Endodermal cell (in vitro differentiated cells): ENCODE data around the gene GPBAR1. TPM values are rescaled to one million over a fixed set of nuclear protein-coding genes. Genes with fewer than 3 reads are reported as not detected.

Experiments used
- DNase-seq: peaks from one replicate; pipeline ENCODE4 v3.0.0-alpha.2; 2017
- H3K27ac ChIP-seq: 2 replicates; pipeline ENCODE4 v1.5.1; 2013; ENCODE audit warnings: mild to moderate bottlenecking, low read depth, low read length, moderate library complexity
- H3K27me3 ChIP-seq: 2 replicates; pipeline ENCODE4 v1.6.1; 2013; ENCODE audit warnings: mild to moderate bottlenecking, low read length, moderate library complexity; ENCODE audit not compliant: insufficient read depth, control insufficient read depth, poor library complexity, severe bottlenecking
- H3K36me3 ChIP-seq: 2 replicates; pipeline ENCODE4 v1.7.0; 2013; ENCODE audit warnings: mild to moderate bottlenecking, low read length, moderate library complexity; ENCODE audit not compliant: control insufficient read depth, insufficient read depth
- H3K4me1 ChIP-seq: one replicate; pipeline ENCODE4 v1.7.0; 2013; ENCODE audit warnings: low read length; ENCODE audit not compliant: control insufficient read depth, insufficient read depth
- H3K4me3 ChIP-seq: 2 replicates; pipeline ENCODE4 v1.5.1; 2013; ENCODE audit warnings: mild to moderate bottlenecking, low read length, moderate library complexity
- H3K9ac ChIP-seq: 2 replicates; pipeline ENCODE4 v1.6.1; 2013; ENCODE audit warnings: mild to moderate bottlenecking, low read length, moderate library complexity; ENCODE audit not compliant: poor library complexity, severe bottlenecking; ENCODE audit errors: extremely low read depth
- H3K9me3 ChIP-seq: 2 replicates; pipeline ENCODE4 v1.6.1; 2013; ENCODE audit warnings: mild to moderate bottlenecking, low read length, moderate library complexity; ENCODE audit not compliant: control insufficient read depth
- H3K27ac Mint-ChIP-seq: 2 replicates; pipeline ENCODE4 v1.8.0; 2020; ENCODE audit warnings: mixed read lengths
- H3K27me3 Mint-ChIP-seq: 2 replicates; pipeline ENCODE4 v1.8.0; 2021; ENCODE audit warnings: mild to moderate bottlenecking, mixed read lengths; ENCODE audit not compliant: insufficient read depth
- H3K36me3 Mint-ChIP-seq: 2 replicates; pipeline ENCODE4 v1.8.0; 2020; ENCODE audit warnings: low read depth, mixed read lengths
- H3K4me1 Mint-ChIP-seq: 2 replicates; pipeline ENCODE4 v1.8.0; 2020; ENCODE audit warnings: mixed read lengths
- H3K4me3 Mint-ChIP-seq: 2 replicates; pipeline ENCODE4 v1.8.0; 2020; ENCODE audit warnings: mild to moderate bottlenecking, moderate library complexity, mixed read lengths
- H3K9me3 Mint-ChIP-seq: 2 replicates; pipeline ENCODE4 v1.8.0; 2020; ENCODE audit warnings: mild to moderate bottlenecking, mixed read lengths
- WGBS, 2 experiments: methylation state at CpG; one replicate each; pipeline versions ENCODE4 v1.1.5 to v1.1.7; 2013; ENCODE audit warnings: missing lambda C conversion rate in 2 of 2, mixed read lengths in 1 of 2; ENCODE audit not compliant: insufficient coverage in 1 of 2, insufficient read length in 1 of 2; 5-methylcytosine and 5-hydroxymethylcytosine counted together
- total RNA-seq, 2 donors: library from RNA; stranded (reverse); fragmentation: NEBNext Ultra II Directional in 1 of 2; extraction: Animal tissue kit (Norgen Biotek cat#: 25700) in 1 of 2; gene quantifications; 2 replicates in 1 of 2; 3 replicates in 1 of 2; pipeline ENCODE4 v1.2.1, GENCODE V29; 2021
- TF ChIP-seq, protein P1 (sequence below): fragments of 200-600 bp; sonication (generic); conservative IDR thresholded peaks from 2 replicates; pipeline ENCODE4 v1.5.0; 2021; ENCODE audit warnings: antibody characterized with exemption, mild to moderate bottlenecking

The GPBAR1 gene
- total RNA-seq, 2 donors from 2014 or later = 0.18 TPM

DNA sequence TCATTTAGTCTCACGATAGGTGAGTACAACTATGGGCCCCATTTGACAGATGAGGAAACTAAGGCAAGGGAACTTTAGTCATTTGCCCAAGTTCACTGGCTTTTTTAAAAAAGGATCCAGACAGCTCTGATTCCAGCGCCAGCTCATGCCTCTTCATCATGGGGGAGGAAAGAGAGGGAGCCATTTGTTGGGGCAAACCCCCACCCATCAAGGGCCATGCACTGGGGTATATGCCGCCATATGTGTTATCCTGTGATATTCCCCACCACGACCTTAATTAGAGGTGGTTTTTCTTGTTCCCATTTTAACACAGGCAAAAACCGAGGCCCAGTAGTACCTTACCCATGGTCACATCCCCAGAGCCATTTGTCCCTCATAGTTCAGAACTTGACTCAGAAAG, 649 bp upstream of the GPBAR1 start:
- no peak overlapping the region for H3K9ac ChIP-seq
- H3K4me1 ChIP-seq = no peaks in the 10 kb centered on the region
- no peak overlapping the region for H3K4me3 Mint-ChIP-seq
- no peak overlapping the region for H3K4me3 ChIP-seq
- peaks cover 14% of the 10 kb centered on the region for H3K4me1 Mint-ChIP-seq
- no peak overlapping the region for H3K27ac ChIP-seq
- no peak overlapping the region for H3K27ac Mint-ChIP-seq
- H3K27me3 ChIP-seq = no peaks in the 10 kb centered on the region
- peaks cover 22% of the 10 kb centered on the region for H3K36me3 ChIP-seq
- peaks cover 22% of the 10 kb centered on the region for H3K36me3 Mint-ChIP-seq
- 84 to 88% methylated on average over 3 to 5 of the region's 5 CpGs for WGBS, 2 experiments
- H3K27me3 Mint-ChIP-seq = no peaks in the 10 kb centered on the region
- TF ChIP-seq, protein P1, sequence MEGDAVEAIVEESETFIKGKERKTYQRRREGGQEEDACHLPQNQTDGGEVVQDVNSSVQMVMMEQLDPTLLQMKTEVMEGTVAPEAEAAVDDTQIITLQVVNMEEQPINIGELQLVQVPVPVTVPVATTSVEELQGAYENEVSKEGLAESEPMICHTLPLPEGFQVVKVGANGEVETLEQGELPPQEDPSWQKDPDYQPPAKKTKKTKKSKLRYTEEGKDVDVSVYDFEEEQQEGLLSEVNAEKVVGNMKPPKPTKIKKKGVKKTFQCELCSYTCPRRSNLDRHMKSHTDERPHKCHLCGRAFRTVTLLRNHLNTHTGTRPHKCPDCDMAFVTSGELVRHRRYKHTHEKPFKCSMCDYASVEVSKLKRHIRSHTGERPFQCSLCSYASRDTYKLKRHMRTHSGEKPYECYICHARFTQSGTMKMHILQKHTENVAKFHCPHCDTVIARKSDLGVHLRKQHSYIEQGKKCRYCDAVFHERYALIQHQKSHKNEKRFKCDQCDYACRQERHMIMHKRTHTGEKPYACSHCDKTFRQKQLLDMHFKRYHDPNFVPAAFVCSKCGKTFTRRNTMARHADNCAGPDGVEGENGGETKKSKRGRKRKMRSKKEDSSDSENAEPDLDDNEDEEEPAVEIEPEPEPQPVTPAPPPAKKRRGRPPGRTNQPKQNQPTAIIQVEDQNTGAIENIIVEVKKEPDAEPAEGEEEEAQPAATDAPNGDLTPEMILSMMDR = no peak
- no peak for DNase-seq
- H3K9me3 ChIP-seq = no peaks in the 10 kb centered on the region
- no peaks in the 10 kb centered on the region for H3K9me3 Mint-ChIP-seq

DNA sequence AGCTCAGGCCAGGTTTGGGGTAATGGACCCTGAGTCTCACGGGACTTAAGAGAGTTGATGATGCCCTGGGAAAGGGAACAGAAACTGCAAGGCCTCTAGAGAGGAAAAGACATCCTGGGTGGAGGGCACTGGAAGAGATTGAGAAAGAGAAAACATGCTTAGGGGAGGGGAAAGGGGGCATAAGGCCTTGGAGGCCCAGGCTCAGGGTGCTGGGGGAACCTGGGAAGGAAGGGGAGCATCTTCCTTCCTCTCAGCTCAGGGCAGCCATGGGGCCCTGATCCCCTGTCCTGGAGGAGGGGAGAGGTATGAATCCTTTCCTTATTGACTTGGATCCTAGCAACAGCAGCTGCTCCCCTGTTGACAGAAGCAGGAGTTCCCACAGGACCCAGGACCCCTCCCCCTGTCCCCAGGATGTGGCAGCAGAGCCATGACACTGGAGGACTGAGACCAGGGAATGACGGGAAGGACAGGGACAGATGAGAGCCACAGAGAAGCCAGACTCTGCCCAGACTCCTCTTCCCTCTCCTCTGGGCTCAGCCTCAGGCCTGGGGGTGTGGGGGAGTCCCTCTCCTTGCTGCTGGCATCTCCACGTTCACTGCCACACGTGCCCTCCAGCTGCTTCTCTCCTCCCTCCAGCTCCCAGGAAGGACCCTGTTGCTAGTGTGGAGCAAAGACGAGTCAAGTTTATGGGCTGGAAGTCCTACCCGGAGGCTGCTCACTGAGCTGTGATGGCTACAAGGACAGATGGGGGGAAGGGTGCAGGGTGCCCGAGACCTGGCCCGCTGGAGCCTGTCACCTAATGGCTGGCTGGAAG, 815 bp downstream of the GPBAR1 start:
- peak overlapping the region; percentile 22 for H3K27ac ChIP-seq
- Mint-ChIP-seq H3K27ac (peak overlapping the region; percentile 87), H3K4me1 (peaks cover 14% of the 10 kb centered on the region), H3K4me3 (no peak overlapping the region), H3K27me3 (no peaks in the 10 kb centered on the region), H3K36me3 (peaks cover 19% of the 10 kb centered on the region), H3K9me3 (no peaks in the 10 kb centered on the region)
- WGBS, 2 experiments = 75 to 76% methylated on average over 1 to 8 of the region's 8 CpGs
- H3K9me3 ChIP-seq = no peaks in the 10 kb centered on the region
- DNase-seq = peak; percentile 61
- no peak overlapping the region for H3K4me3 ChIP-seq
- TF ChIP-seq, protein P1 = no peak
- no peaks in the 10 kb centered on the region for H3K27me3 ChIP-seq
- peaks cover 24% of the 10 kb centered on the region for H3K36me3 ChIP-seq
- no peaks in the 10 kb centered on the region for H3K4me1 ChIP-seq
- H3K9ac ChIP-seq = no peak overlapping the region

DNA sequence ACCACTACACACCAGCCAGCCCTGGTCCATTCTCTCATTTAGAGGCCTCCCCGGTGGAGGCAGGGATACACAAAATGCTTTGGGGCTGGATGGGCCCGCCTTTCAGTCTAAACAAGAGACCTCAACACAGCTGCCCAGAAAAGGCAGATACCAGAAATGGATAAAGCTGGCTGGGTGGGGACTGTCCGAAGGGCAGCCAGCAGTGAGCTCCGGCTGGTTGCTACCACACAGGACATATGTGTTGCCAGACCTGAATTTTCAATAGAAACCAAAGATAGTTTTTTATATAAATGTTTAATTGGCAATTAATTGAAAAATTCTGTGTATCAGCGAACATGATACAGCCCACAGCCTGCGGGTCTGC, 1.4 kb downstream of the GPBAR1 start:
- TF ChIP-seq, protein P1 = no peak
- Mint-ChIP-seq H3K27me3 (no peaks in the 10 kb centered on the region), H3K4me3 (no peak overlapping the region), H3K36me3 (peaks cover 24% of the 10 kb centered on the region), H3K9me3 (no peaks in the 10 kb centered on the region), H3K4me1 (peaks cover 14% of the 10 kb centered on the region), H3K27ac (no peak overlapping the region)
- H3K9me3 ChIP-seq = no peaks in the 10 kb centered on the region
- whole genome bisulfite sequencing, 2 experiments = 91 to 95% methylated on average over 4 to 6 of the region's 6 CpGs
- H3K9ac ChIP-seq = no peak overlapping the region
- H3K27me3 ChIP-seq = no peaks in the 10 kb centered on the region
- no peak overlapping the region for H3K4me3 ChIP-seq
- H3K27ac ChIP-seq = peak overlapping the region; percentile 22
- peaks cover 29% of the 10 kb centered on the region for H3K36me3 ChIP-seq
- H3K4me1 ChIP-seq = no peaks in the 10 kb centered on the region
- DNase-seq = no peak
